Measurements from ENCODE around the gene TRAPPC2L.

Gene TRAPPC2L

GRCh38 chr16:88839745-88840599 lies 17.0 kb upstream of the TRAPPC2L start:
- no peak for DNase-seq

DNA sequence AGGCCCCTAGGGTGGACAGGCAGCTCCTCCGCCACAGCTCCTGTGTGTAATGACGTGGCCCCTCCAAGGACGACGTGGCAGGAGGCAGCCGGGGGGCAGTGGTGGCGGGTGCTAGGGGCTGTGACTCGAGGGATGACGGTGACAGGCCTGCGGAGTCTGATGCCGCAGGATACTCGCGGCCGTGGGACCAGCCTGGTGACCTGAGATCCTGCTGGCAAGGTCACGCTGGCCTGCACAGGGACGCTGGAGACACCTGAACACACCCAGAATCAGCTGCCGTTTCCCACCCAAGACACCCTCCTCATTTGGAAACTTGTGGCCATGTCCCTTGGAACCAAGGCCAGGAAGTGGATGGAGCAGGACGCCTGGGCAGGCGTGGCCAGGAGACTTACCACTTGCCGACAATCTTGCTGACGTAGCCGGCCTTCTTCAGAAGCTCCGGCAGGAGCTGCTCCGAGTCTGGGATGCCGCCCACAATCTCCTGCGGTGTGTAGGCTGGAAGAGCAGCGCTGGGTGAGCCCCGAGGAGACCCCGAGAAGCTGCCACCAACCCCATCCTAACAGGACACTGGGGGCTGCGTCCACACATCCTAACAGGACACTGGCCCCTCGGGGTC lies 16.2 kb upstream of the TRAPPC2L start:
- DNase-seq, result no peak

- DNase-seq, result no peak
Observed at GRCh38 chr16:88841521-88842307, 15.2 kb upstream of the TRAPPC2L start.

- DNase-seq, result no peak
Observed at GRCh38 chr16:88842308-88842756, 14.6 kb upstream of the TRAPPC2L start.

GRCh38 chr16:88842806-88843205 lies 14.1 kb upstream of the TRAPPC2L start:
- DNase-seq, result no peak

- no peak for DNase-seq
Observed at GRCh38 chr16:88843256-88843655, 13.7 kb upstream of the TRAPPC2L start.

DNA sequence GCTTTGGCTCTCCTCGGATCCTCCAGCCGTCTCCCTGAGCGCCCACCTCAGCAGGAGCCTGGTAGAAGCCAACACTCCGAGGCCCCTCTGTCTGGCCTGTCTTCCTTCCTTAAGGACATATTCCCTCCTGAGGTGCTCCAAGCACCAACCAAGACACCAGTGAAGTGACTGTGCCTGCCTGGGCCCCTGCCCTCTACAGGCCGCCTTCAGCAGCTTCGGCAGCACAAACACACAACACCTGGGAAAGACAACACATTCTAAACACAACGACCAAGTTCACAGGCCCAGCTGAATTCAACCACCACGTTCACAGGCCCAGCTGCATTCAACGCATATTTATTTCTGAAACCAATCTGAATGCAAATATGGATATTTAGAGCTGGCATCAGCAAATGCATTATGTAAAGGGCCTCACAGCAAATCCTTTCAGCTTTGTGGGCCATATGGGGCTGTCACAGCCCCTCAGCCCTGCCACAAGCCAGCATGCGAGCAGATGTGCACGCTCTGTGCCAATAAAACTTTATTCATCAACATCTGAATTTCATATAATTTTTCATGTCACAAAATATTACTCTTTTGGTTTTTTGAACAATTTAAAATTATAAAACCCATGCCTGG lies 12.4 kb upstream of the TRAPPC2L start:
- no peak for DNase-seq

- no peak for DNase-seq
Observed at GRCh38 chr16:88846088-88846487, 10.8 kb upstream of the TRAPPC2L start.

DNA sequence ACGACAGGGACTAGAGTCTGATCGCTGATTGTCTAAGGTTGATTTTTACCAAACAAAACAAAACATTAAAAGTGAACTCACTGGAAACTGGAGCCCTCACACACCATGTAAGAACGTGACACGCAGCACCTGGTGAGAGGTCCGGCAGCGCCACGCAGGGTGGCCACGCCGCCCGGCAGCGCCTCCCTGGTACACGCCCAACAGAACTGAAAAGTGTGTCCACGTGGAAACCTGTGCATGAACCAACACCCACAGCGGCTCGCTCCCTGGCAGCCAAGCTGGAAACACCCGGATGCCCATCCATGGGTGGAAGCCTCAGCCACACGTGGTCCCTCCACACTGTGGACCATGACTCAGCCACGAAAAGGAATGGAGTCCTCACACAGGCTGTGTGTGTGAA lies 9.3 kb upstream of the TRAPPC2L start:
- DNase-seq, result no peak

GRCh38 chr16:88848557-88848956 lies 8.4 kb upstream of the TRAPPC2L start:
- DNase-seq, result no peak

DNA sequence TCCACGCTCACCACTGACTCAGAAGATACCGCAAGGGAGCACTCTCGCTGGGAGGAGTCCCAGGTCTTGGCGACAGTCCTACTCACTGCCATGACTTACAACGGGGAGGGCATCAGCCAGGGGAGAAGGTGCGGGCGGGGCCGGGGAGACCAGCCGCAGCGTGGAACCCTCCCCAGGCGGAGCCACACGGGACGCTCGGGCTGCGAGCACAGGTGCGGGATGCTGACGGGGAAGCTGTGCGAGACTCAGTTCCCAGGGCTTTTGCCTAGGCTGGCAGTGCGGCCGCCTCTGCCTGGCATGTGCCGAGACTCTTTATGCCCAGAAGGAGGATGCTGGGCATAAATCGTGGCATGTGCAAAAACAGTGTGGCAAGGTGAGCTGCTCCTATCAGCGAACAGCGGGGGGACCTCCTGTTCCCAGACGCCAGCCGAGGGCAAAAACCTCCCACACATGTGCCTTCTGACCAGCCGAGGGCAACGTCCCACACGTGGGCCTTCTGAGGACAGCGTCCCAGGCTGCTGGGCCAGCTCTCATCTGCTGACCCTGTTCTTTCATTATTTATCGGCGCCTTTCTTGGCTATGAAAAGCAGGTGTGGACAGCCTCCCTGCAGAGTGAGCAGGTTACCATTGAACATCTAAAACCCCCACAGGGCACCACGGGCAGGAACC lies 6.3 kb upstream of the TRAPPC2L start:
- DNase-seq, result no peak

- no peak for DNase-seq
Observed at GRCh38 chr16:88851616-88852015, 5.3 kb upstream of the TRAPPC2L start.

- no peak for DNase-seq
Observed at GRCh38 chr16:88853325-88853941, 3.5 kb upstream of the TRAPPC2L start.

DNA sequence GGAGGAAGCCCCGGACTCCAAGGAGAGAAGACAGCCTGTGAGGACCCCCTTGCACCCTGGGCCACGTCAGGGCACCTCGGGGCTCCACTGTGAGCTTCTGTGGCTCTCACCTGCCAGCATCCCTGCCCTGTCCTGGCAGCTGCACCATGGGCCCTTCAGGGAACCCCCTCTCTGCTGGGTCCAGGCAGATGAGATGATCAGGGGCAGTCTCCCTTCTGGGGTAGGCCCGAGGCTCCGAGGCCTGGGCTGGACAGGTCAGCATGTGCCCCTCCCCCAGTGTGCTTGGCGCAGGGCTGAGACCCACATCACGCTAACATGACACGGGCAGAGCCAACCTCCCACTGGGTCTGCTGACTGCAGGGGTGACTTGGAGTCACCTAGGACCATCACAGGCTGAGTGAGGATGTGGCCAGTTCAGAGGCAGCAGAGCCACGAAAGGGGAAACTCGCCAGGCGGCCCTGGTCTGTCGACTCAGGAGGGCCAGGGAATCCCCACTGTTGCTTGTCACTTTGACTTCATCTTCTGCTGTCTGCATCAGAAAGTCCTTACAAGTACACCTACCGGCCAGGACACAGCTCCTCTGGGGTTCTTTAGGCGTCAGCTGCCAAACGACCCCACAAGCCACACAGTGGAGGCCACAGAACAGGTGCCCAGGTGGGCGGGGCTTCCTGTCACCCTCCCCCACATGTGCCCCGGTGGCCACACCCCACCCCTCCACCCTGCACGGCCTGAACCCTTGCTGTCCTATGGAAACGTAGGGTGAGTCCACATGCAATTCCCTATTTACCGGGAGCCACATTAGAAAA lies 2.4 kb upstream of the TRAPPC2L start:
- DNase-seq, result no peak

GRCh38 chr16:88855176-88855575 lies 1.8 kb upstream of the TRAPPC2L start:
- no peak for DNase-seq

- no peak for DNase-seq
Observed at GRCh38 chr16:88855736-88856121, 1.2 kb upstream of the TRAPPC2L start.

- DNase-seq, result no peak
Observed at GRCh38 chr16:88856122-88856827, 652 bp upstream of the TRAPPC2L start.

- no peak for DNase-seq
Observed at GRCh38 chr16:88857728-88858339, 907 bp downstream of the TRAPPC2L start.

DNA sequence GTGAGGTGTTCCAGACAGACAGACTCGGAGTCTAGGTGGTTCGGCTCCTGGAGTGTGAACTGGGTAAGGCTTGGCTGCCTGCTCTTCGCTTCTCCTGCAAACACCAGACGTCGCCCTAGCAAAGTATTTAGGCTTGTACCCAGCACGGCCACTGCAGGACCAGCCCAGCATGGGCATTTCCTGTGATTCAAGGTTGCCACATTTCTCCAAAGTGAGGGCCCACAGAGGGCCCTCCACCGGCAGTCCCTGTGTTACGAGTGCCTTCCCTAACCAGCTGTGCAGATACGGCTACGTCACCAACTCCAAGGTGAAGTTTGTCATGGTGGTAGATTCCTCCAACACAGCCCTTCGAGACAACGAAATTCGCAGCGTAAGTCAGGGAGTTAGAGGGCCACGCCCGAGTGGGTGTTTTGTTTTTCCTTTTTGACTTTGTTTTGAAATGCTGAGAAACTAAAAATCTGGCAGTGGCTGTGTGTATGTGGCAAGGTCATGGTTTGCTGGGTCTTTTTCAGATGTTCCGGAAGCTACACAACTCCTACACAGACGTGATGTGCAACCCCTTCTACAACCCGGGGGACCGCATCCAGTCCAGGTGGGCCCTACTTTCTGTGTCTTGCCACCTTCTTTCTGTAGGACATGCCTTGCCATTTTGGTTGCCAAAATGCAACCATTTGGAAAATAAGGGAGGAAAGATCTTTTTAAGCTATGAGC lies 2.6 kb downstream of the TRAPPC2L start:
- no peak for DNase-seq

Measured in NCI-H2029 (cell line).